ENCODE data around the gene TCF4. TPM values are rescaled to one million over a fixed set of nuclear protein-coding genes. Genes with fewer than 3 reads are reported as not detected.

The TCF4 gene
- total RNA-seq, 4 donors from 2014 or later: 114 to 190 (median 132) TPM

GRCh38 chr18:55353391-55353790 is 234.6 kb downstream of the TCF4 start:
- no peak overlapping the region for H3K27ac ChIP-seq
- H3K36me3 ChIP-seq: no peaks in the 10 kb centered on the region
- H3K27me3 ChIP-seq: no peaks in the 10 kb centered on the region
- DNase-seq: no peak
- intact Hi-C loops (cut with DNase I): no loop called here
- H3K4me3 ChIP-seq (replicated peaks in 1 of 3): no peak overlapping the region
- H3K4me1 ChIP-seq: no peaks in the 10 kb centered on the region
- no peak for TF ChIP-seq POLR2A (IDR thresholded peaks at IDR 0.05)
- TF ChIP-seq CTCF (IDR thresholded peaks at IDR 0.05): no peak
- 87 to 89% methylated on average over 3 of the region's 3 CpGs for WGBS, 2 donors
- no peaks in the 10 kb centered on the region for H3K9me3 ChIP-seq

- Histone ChIP-seq H3K4me3 (replicated peaks in 1 of 3) (no peak overlapping the region), H3K27me3 (no peaks in the 10 kb centered on the region), H3K27ac (no peak overlapping the region), H3K9me3 (no peaks in the 10 kb centered on the region), H3K4me1 (no peaks in the 10 kb centered on the region), H3K36me3 (no peaks in the 10 kb centered on the region)
- WGBS, 2 donors: 91 to 97% methylated on average over 3 of the region's 3 CpGs
- intact Hi-C loops (cut with DNase I): no loop called here
- TF ChIP-seq POLR2A (IDR thresholded peaks at IDR 0.05) (no peak), CTCF (IDR thresholded peaks at IDR 0.05) (no peak)
- no peak for DNase-seq
These were observed 235.8 kb downstream of the TCF4 start for GRCh38 chr18:55351980-55352714.

GRCh38 chr18:55351241-55351691 is 236.7 kb downstream of the TCF4 start:
- no peak overlapping the region for H3K27ac ChIP-seq
- no peak for DNase-seq
- intact Hi-C loops (cut with DNase I): no loop called here
- no peaks in the 10 kb centered on the region for H3K36me3 ChIP-seq
- no peak for TF ChIP-seq POLR2A (IDR thresholded peaks at IDR 0.05)
- TF ChIP-seq CTCF (IDR thresholded peaks at IDR 0.05): no peak
- 80 to 81% methylated on average over 6 of the region's 6 CpGs for WGBS, 2 donors
- H3K9me3 ChIP-seq: no peaks in the 10 kb centered on the region
- no peaks in the 10 kb centered on the region for H3K27me3 ChIP-seq
- no peak overlapping the region for H3K4me3 ChIP-seq (replicated peaks in 1 of 3)
- no peaks in the 10 kb centered on the region for H3K4me1 ChIP-seq

- TF ChIP-seq CTCF (IDR thresholded peaks at IDR 0.05): no peak
- TF ChIP-seq POLR2A (IDR thresholded peaks at IDR 0.05): no peak
- WGBS, 2 donors: 90 to 97% methylated on average over 1 of the region's 1 CpG
- no peak for DNase-seq
- no peaks in the 10 kb centered on the region for H3K9me3 ChIP-seq
- H3K36me3 ChIP-seq: no peaks in the 10 kb centered on the region
- intact Hi-C loops (cut with DNase I): no loop called here
- no peaks in the 10 kb centered on the region for H3K4me1 ChIP-seq
- no peak overlapping the region for H3K27ac ChIP-seq
- H3K4me3 ChIP-seq (replicated peaks in 1 of 3): no peak overlapping the region
- no peaks in the 10 kb centered on the region for H3K27me3 ChIP-seq
These were observed 238.3 kb downstream of the TCF4 start for GRCh38 chr18:55349685-55350084.

- no peaks in the 10 kb centered on the region for H3K36me3 ChIP-seq
- no peaks in the 10 kb centered on the region for H3K27me3 ChIP-seq
- TF ChIP-seq POLR2A (IDR thresholded peaks at IDR 0.05): no peak
- no peak for TF ChIP-seq CTCF (IDR thresholded peaks at IDR 0.05)
- H3K4me3 ChIP-seq (replicated peaks in 1 of 3): no peak overlapping the region
- no peaks in the 10 kb centered on the region for H3K9me3 ChIP-seq
- no peaks in the 10 kb centered on the region for H3K4me1 ChIP-seq
- DNase-seq: no peak
- WGBS, 2 donors: 85 to 89% methylated on average over 16 of the region's 16 CpGs
- H3K27ac ChIP-seq: no peak overlapping the region
- intact Hi-C loops (cut with DNase I): no loop called here
These were observed 240.8 kb downstream of the TCF4 start for GRCh38 chr18:55346961-55347740.
